Stimulated activated CD8-positive, alpha-beta memory T cell treated with anti-CD3 and anti-CD28 coated beads, Interleukin-4, amount 100 ng/mL, for 1 hour (primary cell): ENCODE data around the gene KHDC1.
"Not testable (repeated sequence)": the region's sequence is repeated elsewhere in the genome, so short reads cannot be mapped to it uniquely, and the experiment has no call there.

Experiments used
- DNase-seq, 2 donors: peaks; one replicate each; pipeline ENCODE4 v3.0.0-alpha.2; 2020; ENCODE audit warnings: low read depth in 2 of 2, low spot score in 1 of 2

Gene KHDC1

DNA sequence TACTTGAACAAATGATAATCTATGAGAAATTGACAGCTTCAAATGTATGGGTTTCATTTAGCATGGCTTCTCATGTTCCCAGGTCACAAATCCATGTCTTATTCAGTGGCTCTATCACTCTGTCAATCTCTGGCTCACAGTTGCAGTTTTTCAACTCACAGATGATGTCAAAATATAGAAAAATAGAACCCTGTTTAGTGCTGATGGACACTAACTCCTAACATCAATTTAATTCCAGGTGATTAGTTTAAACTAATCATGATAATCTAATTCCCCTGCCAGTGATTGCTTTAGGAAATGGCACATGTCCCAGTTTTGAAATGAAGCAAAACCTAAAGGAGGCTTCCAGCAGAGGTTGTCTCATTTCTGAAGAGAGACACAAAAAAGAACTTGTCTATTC is 13.0 kb downstream of the KHDC1 start:
- no peak for DNase-seq

DNA sequence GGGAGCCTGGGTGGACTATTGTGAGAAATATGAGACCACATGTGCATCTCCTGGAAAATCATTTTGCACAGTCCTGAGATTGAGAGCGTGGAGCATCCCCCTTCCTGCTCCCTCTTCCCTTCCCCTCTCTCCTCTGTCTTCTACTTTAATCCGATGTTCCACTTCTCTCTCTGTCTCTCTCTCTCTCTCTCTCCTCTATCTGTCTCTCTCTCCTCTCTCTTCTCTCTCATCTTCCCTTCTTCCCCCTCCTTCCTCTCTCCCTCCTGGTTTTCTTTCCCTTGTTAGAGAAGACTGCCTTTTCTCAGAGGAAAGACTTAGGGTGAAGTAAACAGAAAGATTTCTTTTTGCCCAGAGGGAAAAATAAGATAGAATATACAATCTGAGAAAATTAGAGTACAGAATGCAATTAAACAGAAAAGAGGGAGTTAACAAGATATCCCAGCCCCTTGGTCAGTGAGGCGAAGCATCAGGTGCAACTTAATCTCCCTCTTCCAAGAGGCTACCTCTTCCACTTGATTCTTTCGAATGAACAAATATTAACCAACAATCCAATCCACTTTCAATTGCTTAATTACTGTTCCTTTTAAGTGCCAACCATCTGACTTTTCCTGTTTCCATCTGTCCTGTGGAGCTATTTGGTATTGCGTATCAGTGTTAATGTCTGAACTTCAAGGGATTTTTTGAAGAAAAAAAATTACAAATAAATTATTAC is 14.6 kb downstream of the KHDC1 start:
- no peak for DNase-seq

DNA sequence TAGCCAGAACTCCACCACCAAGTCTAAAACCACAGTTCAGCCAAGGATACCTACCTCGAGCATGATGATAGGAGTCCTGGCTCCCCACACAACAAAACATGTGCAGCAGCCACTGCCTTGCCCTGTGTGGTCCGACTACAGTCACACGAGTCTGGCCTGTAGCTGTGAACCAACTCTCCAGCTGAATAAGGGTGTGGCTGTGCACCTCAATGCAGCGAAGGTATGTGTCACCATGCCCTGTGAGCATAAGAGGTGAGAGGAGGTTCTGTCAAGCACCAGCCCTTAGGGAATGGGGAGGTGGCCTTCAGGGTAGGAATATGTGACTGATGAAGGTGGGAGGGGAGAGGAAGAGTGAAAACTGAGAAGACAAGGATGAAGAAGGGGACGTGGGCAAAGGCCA is 21.0 kb downstream of the KHDC1 start:
- DNase-seq: no peak

DNA sequence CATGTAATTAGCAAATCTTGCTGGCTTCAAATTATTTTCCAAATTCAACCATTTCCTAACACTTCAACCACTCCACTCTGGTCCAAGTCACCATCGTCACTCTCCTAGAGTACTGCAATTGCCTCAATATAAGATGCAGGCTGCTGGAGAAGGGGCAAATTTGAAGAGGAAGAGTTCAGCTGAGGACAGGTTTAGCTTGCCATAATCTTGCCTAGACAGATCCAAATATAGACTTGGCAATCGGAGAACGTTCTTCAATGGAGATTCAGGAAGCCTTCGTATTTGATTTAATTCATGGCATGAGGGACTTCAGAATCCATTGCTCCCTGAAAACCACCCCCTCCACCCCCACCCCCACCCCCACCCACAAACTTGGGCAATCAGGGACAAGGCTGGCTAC is 22.3 kb downstream of the KHDC1 start:
- no peak for DNase-seq

DNA sequence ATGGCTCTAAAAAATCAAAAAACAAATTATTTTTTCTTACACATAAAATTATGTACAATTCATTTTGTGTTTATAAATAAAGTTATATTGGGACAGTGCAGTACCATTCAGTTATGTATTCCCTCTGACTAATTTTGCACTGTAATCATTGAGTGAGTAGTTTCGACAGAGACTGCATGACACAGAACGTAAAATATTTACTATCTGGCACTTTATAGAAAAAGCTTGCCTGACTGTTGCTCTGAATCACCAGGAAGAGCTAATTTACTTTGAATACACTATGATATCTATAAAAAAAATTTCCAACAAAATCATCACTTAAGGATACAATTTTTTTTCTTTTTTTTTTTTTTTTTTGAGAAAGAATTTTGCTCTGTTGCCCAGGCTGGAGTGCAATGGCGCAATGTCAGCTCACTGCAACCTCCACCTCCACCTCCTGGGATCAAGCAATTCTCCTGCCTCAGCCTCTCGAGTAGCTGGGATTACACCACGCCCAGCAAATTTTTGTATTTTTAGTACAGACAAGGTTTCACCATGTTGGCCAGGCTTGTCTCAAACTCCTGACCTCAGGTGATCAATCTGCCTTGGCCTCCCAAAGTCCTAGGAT is 26.7 kb downstream of the KHDC1 start:
- no peak for DNase-seq

DNA sequence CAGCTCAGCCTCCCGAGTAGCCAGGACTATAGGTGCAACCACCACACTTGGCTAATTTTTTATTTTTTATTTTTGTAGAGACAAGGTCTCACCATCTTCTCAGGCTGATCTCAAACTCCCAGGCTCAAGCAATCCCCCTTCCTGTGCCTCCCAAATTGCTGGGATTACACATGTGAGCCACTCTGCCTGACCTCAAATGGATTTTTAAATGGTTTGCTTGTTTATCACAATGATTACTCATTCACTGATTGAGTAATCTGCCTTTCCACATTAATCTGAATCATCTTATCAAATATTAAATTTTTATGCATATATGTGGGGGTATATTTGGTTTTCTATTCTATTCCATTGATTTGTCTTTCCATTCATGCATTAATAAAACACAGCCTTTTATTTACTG is 28.3 kb downstream of the KHDC1 start:
- DNase-seq: no peak

DNA sequence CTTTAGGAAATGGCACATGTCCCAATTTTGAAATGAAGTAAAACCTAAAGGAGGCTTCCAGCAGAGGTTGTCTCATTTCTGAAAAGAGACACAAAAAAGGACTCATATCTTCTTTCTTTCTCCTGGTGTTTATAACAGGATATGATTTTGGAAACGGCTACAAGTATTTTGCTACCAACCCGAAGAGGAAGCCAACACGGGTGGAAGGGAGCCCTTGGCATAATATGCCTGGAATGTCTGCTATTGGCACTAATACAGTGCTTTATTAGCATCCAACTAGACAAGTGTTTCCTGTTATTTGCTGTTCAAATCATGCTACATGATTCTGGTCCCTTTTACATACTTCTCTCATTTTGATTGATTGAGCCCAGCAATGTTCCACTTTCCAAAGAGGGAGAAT is 29.0 kb downstream of the KHDC1 start:
- not testable (repeated sequence) for DNase-seq

DNA sequence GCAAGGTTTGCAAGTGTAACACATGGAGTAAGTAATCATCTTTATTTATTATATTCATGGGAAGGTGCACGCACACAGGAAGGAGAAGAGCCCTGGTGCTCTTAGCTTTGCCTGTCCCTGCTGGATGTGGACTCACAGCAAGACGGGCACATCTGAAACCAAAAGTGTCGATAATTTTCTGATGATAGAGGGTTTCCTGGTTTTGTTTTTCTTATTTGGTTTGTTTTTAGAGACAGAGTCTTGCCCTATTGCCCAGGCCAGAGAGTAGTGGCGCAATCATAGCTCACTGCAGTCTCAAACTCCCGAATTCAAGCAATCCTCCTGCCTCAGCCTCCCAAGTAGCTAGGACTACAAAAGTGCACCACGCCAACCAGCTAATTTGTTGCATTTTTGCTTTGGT is 29.9 kb downstream of the KHDC1 start:
- no peak for DNase-seq

DNA sequence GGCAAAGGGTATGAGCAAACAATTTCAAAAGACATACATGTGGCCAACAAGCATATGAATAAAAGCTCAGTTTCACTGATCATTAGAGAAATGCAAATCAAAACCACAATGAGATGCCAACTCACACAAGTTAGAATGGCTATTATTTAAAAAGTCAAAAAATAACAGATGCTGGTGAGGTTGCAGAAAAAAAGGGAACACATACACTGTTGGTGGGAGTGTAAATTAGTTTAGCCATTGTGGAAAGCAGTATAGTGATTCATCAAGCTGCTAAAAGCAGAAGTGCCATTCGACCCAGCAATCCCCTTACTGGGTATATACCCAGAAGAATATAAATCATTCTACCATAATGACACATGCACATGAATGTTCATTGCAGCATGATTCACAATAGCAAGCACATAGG is 31.0 kb downstream of the KHDC1 start:
- no peak for DNase-seq

DNA sequence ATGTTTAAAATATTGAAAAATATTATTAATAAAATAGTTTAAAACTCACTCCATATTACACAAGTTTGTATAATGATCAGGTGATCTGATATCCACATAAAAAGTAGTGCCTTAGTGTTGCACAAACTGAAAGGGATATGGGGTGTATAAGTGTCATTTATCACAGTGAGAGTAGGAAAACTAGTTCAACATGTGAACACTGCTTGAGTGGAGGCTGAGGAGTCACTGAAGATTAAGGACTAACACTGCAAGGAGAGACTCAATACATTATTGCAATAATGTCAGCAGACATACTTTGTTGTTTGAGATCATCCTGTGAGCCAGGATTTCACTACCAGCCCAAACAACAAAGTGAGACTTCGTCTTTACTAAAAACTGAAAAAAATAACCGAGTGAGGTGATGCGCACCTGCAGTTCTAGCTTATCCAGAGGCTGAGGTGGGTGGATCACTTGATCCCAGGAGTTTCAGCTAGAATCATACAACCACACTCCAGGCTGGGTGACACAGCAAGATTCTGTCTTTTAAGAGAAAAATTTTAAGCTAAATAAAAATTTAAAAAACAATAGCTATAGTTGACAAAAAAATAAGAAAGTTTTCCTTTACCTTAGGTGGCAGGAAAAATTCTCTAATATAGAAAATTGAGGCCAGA is 35.3 kb downstream of the KHDC1 start:
- no peak for DNase-seq

DNA sequence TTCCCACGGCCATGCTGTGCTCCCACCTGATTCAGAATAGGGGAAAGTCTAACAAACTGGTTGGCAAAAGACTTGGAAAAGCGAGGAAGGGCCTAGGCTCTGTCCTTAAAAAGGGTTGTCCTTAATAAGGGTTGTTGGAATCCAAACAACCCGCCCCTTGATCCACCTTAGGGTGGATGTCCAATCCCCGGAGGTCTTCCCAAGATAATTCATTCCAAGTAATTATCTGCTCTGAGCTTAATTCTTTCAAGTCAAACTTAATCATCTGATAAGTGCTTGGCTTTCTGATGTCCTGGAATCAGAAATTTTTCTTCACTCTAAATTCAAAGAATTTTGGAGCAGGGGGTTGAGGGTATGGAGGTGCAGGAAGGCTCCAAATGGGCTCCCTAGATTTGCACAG is 37.6 kb downstream of the KHDC1 start, which contains the start of gene KHDC1L:
KHDC1L (minus strand) TSS at position 101 of the 400 bp plus-strand sequence; CDS start at position 13, 88 bp downstream.
- DNase-seq: no peak

DNA sequence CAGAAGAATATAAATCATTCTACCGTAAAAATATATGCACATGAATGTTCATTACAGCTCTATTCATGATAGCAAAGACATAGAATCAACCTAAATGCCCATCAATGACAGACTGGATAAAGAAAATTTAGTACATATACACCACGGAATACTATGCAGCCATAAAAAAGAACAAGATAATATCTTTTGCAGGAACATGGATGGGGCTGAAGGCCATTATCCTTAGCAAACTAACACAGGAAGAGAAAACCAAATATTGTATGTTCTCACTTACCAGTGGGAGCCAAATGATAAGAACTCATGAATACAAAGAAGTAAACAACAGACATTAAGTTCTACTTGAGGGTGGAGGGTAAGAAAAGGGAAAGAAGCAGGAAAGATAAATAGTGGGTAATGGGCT is 46.1 kb downstream of the KHDC1 start:
- DNase-seq: no peak

DNA sequence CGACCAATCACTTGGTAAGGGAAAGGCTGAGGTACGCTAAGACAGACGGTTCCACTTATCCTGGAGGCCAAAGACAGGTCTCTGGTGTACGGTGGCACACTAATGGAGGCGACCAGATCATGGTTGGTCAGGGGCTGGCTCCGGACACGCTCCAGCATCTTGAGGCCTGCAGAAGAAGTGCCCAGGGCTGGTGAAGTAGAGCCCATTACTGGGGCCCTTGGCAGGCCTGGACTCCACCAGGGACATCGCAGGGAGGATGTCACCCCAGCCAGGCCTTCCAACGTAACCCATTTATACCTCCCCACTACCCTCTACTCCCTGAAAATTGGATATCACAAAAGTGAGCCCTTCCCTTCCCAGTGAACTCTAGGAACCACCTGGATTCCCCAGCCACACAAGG is 53.9 kb downstream of the KHDC1 start:
- DNase-seq: no peak

DNA sequence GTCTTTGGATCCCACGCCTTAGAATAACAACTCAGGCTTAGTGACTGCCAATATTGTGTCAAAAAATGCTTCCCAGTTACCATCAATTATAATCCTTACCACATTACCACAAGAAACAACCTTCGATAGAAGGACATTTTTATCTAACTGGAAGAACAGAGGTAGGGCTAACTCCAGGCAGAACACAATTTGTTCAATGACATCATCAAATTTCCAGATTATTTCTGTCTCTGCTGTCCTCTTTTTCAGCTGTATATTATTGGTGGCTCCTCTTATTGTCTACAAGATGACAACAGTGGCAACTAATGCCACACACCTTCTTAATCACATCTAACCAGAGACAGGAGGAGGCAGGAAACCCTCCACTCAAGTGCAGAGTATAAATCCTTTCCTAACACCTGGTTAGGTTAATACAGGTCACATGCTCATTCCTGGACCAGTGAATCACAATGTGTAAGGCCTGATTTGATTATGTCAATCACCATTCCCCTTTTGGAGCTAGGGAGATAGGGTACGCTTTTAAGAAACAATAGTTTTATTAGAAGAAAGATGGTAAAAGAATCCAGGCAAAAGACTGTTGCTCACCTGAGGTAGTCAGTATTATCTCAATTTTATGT is 55.7 kb downstream of the KHDC1 start:
- no peak for DNase-seq

DNA sequence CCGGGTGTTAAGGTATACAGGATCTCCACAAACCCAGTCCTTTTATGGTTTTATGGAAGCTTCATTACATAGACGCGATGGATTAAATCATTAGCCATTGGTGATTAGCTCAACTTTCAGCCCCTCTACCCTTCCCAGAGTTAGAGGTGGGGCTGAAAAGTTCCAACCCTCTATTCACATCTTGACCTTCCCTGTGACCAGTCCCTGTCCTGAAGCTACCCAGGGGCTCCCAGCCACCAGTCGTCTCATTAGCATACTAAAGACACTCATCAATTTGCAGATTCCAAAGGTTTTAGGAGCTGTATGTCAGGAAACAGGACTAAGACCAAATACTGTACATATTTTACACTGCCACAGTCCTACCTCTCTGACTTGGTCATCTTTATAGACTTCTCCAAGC is 58.7 kb downstream of the KHDC1 start:
- no peak for DNase-seq

DNA sequence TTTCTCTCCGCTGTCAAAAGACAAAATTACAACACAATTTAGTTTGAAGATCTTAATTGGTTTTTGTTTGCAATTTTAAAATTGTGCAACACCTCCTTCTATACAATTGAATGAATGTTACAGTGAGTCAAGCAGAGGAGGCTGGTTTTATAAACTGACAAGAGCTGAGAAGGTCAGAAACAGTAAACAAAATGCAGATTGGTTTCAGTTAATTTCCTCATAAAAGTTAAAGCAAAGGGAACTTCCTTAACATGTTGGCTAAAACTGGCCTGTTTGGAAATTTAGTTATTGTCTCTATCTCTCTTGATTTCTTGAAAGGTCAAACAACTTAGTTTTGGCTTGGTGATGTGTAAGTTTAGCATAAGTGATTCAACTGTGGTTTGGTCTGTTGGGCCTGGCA is 59.9 kb downstream of the KHDC1 start:
- DNase-seq: no peak

DNA sequence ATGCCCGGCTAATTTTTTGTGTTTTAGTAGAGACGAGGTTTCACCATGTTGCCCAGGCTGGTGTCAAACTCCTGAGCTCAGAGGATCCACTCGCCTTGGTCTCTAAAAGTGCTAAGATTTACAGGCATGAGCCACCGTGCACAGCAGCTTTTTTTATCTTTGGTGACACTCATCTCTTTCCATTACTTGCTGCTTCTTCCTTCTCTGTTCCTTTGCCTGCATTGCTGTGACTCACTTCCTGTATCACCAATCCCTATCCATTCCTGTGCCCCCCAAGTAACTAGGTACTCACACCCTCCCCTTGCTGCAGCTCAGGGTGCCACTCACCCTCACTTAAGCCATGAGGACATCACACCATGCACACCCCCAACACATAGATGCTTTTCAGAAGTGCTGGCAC is 62.3 kb downstream of the KHDC1 start:
- no peak for DNase-seq

DNA sequence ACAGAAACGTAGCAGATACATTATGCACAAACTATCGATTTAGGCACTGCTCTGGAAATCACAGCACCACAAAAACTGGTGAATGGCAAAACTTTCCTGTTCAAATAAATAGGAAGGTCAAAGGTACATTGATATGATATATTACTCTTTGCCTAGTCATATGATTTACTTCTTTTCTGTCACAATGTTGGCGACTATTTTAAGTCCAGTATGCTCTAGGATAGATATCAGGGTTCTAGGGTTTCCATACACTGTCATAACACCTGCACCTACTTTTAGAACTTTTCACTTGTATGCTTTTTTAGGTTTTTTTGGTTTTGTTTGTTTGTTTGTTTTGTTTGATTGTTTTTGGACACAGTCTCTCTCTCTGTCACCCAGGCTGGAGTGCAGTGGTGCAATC is 62.7 kb downstream of the KHDC1 start:
- DNase-seq: no peak

DNA sequence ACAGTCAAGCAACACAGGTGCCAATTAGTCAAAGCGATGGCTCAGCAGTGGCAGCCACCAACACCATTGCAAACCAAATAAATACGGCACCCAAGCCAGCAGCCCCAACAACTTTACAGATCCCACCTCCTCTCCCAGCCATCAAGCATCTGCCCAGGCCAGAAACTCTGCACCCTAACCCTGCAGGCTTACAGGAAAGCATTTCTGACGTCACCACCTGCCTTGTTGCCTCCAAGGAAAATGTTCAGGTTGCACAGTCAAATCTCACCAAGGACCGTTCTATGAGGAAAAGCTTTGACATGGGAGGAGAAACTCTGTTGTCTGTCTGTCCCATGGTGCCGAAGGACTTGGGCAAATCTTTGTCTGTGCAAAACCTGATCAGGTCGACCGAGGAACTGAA is 68.3 kb downstream of the KHDC1 start:
- DNase-seq: no peak

DNA sequence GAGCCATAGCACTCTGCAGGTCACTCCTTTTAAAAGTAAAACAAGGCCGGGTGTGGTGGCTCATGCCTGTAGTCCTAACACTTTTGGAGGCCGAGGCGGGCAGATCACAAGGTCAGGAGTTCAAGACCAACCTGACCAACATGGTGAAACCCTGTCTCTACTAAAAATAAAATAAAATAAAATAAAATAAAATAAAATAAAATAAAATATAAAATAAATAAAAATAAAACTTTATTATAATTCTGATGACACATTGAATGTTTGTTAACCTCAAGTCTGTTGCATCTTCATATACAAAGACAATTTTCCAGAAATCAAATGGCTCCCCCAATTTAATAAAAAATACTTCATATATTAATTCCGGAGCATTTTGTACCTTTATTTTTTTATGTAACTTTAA is 69.7 kb downstream of the KHDC1 start:
- DNase-seq: not testable (repeated sequence)
